Small intestine (tissue), 7 donors: ENCODE measurements around the gene ITGB7. TPM values are rescaled to one million over a fixed set of nuclear protein-coding genes. Genes with fewer than 3 reads are reported as not detected.

Experiments used
- DNase-seq, 2 donors: peaks; one replicate each; pipeline versions ENCODE4 v3.0.0 to v3.0.0-alpha.2; 2013
- FAIRE-seq: peaks from 2 replicates; lab custom pipeline; 2012; peaks lifted over from hg19 to GRCh38; lab: Jason Lieb, UNC
- H3K27ac ChIP-seq, 3 donors: one replicate each; pipeline ENCODE4 v1.5.1; 2013; ENCODE audit warnings: low read length in 2 of 3, mild to moderate bottlenecking in 2 of 3, control low read depth in 1 of 3, inconsistent platforms in 1 of 3, low read depth in 1 of 3, moderate library complexity in 1 of 3
- H3K27me3 ChIP-seq, 3 donors: one replicate each; pipeline ENCODE4 v1.6.1; 2013; ENCODE audit warnings: low read length in 3 of 3, inconsistent platforms in 1 of 3; ENCODE audit not compliant: control insufficient read depth in 3 of 3, insufficient read depth in 3 of 3
- H3K36me3 ChIP-seq, 3 donors: one replicate each; pipeline ENCODE4 v1.6.1; 2013; ENCODE audit warnings: low read length in 3 of 3, inconsistent platforms in 1 of 3, low read depth in 1 of 3, mild to moderate bottlenecking in 1 of 3, moderate library complexity in 1 of 3; ENCODE audit not compliant: control insufficient read depth in 3 of 3, insufficient read depth in 2 of 3
- H3K4me1 ChIP-seq, 3 donors: one replicate each; pipeline ENCODE4 v1.6.1; 2013; ENCODE audit warnings: low read length in 2 of 3, inconsistent platforms in 1 of 3, low read depth in 1 of 3, mild to moderate bottlenecking in 1 of 3, moderate library complexity in 1 of 3; ENCODE audit not compliant: control insufficient read depth in 3 of 3, insufficient read depth in 2 of 3
- H3K4me3 ChIP-seq, 3 donors: one replicate each; pipeline ENCODE4 v1.5.1; 2013; ENCODE audit warnings: low read length in 3 of 3, control low read depth in 1 of 3, inconsistent platforms in 1 of 3, low read depth in 1 of 3, mild to moderate bottlenecking in 1 of 3, moderate library complexity in 1 of 3
- H3K9me3 ChIP-seq, 2 donors: one replicate each; pipeline ENCODE4 v1.6.1; 2013; ENCODE audit warnings: low read depth in 1 of 2, low read length in 1 of 2; ENCODE audit not compliant: control insufficient read depth in 2 of 2, insufficient read depth in 1 of 2
- WGBS, 3 donors: extraction: QIAGEN DNeasy Blood & Tissue Kit; methylation state at CpG; one replicate each; pipeline ENCODE4 v1.1.7; 2013; 5-methylcytosine and 5-hydroxymethylcytosine counted together
- polyA plus RNA-seq, 4 donors: library from polyadenylated mRNA; stranded (reverse) in 3 of 4; unstranded in 1 of 4; fragments of 200-250 nt in 3 of 4; fragments of 120-200 nt in 1 of 4; gene quantifications; one replicate each; pipeline versions ENCODE4 v1.2.1 to v1.2.3, GENCODE V29; 2013
- donor health status: healthy with polysubstance abuse.
- donor health status: control.
- donor health status: control.
- donor health status: Bipolar disorder and iron deficiency.
- donor health status: healthy.

The ITGB7 gene
- polyA plus RNA-seq, 4 donors = 1.8 to 9.2 (median 5.0) TPM

GRCh38 chr12:53201177-53201541 lies 5.9 kb downstream of the ITGB7 start:
- peak overlapping the region in 1 of 3 donors; percentile 57 for H3K27ac ChIP-seq
- peaks cover 0 to 7% (median 0%) of the 10 kb centered on the region in 3 donors for H3K27me3 ChIP-seq
- no peak overlapping the region for H3K4me3 ChIP-seq
- no peak for FAIRE-seq
- DNase-seq = no peak
- H3K36me3 ChIP-seq = no peaks in the 10 kb centered on the region
- WGBS, 3 donors = 47 to 92% (median 81%) methylated on average over 1 of the region's 1 CpG
- no peaks in the 10 kb centered on the region for H3K9me3 ChIP-seq
- H3K4me1 ChIP-seq = peaks cover 1 to 4% (median 4%) of the 10 kb centered on the region in 3 donors

- Histone ChIP-seq H3K27ac (peak overlapping the region in 1 of 3 donors; percentile 57), H3K4me3 (no peak overlapping the region), H3K36me3 (no peaks in the 10 kb centered on the region), H3K27me3 (peaks cover 0 to 7% (median 0%) of the 10 kb centered on the region in 3 donors), H3K4me1 (peaks cover 1 to 4% (median 4%) of the 10 kb centered on the region in 3 donors), H3K9me3 (no peaks in the 10 kb centered on the region)
- FAIRE-seq (no peak), DNase-seq (no peak)
- 59 to 79% (median 64%) methylated on average over 10 of the region's 10 CpGs for WGBS, 3 donors
These were observed 6.4 kb downstream of the ITGB7 start for GRCh38 chr12:53200458-53201176.

GRCh38 chr12:53200107-53200457 lies 7.0 kb downstream of the ITGB7 start:
- peaks cover 1 to 4% (median 4%) of the 10 kb centered on the region in 3 donors for H3K4me1 ChIP-seq
- no peak overlapping the region for H3K4me3 ChIP-seq
- peak overlapping the region in 1 of 3 donors; percentile 57 for H3K27ac ChIP-seq
- WGBS, 3 donors = 87 to 98% (median 90%) methylated on average over 2 of the region's 2 CpGs
- H3K36me3 ChIP-seq = no peaks in the 10 kb centered on the region
- H3K9me3 ChIP-seq = no peaks in the 10 kb centered on the region
- peaks cover 0 to 7% (median 0%) of the 10 kb centered on the region in 3 donors for H3K27me3 ChIP-seq
- DNase-seq (no peak), FAIRE-seq (no peak)

- Histone ChIP-seq H3K27ac (no peak overlapping the region), H3K4me1 (peaks cover 1 to 4% (median 4%) of the 10 kb centered on the region in 3 donors), H3K27me3 (peaks cover 0 to 7% (median 0%) of the 10 kb centered on the region in 3 donors), H3K9me3 (no peaks in the 10 kb centered on the region), H3K36me3 (no peaks in the 10 kb centered on the region), H3K4me3 (no peak overlapping the region)
- DNase-seq = no peak
- FAIRE-seq = no peak
- WGBS, 3 donors = 81 to 89% (median 88%) methylated on average over 3 of the region's 3 CpGs
These were observed 7.4 kb downstream of the ITGB7 start for GRCh38 chr12:53199700-53200099.

GRCh38 chr12:53198486-53199110 lies 8.5 kb downstream of the ITGB7 start:
- peaks cover 1 to 4% (median 4%) of the 10 kb centered on the region in 3 donors for H3K4me1 ChIP-seq
- FAIRE-seq (no peak), DNase-seq (no peak)
- WGBS, 3 donors = 68 to 77% (median 69%) methylated on average over 5 of the region's 5 CpGs
- H3K4me3 ChIP-seq = no peak overlapping the region
- H3K36me3 ChIP-seq = no peaks in the 10 kb centered on the region
- H3K27ac ChIP-seq = no peak overlapping the region
- H3K27me3 ChIP-seq = peaks cover 0 to 7% (median 0%) of the 10 kb centered on the region in 3 donors
- H3K9me3 ChIP-seq = no peaks in the 10 kb centered on the region

- no peaks in the 10 kb centered on the region for H3K9me3 ChIP-seq
- DNase-seq (no peak), FAIRE-seq (no peak)
- no peak overlapping the region for H3K4me3 ChIP-seq
- no peak overlapping the region for H3K27ac ChIP-seq
- peaks cover 0 to 7% (median 0%) of the 10 kb centered on the region in 3 donors for H3K27me3 ChIP-seq
- H3K36me3 ChIP-seq = peaks cover 0 to 13% (median 0%) of the 10 kb centered on the region in 3 donors
- 69 to 78% (median 75%) methylated on average over 19 of the region's 19 CpGs for WGBS, 3 donors
- peaks cover 1 to 4% (median 4%) of the 10 kb centered on the region in 3 donors for H3K4me1 ChIP-seq
These were observed 9.9 kb downstream of the ITGB7 start for GRCh38 chr12:53197011-53197640.

GRCh38 chr12:53196486-53196885 lies 10.6 kb downstream of the ITGB7 start:
- FAIRE-seq = no peak

More at GRCh38 chr12:53196486-53196885, 10.6 kb downstream of the ITGB7 start:
- Histone ChIP-seq H3K36me3 (peaks cover 0 to 19% (median 0%) of the 10 kb centered on the region in 3 donors), H3K9me3 (no peaks in the 10 kb centered on the region), H3K4me3 (no peak overlapping the region), H3K27ac (no peak overlapping the region), H3K4me1 (peaks cover 1 to 4% (median 4%) of the 10 kb centered on the region in 3 donors), H3K27me3 (peaks cover 0 to 7% (median 0%) of the 10 kb centered on the region in 3 donors)
- WGBS, 3 donors = 43 to 79% (median 69%) methylated on average over 14 of the region's 14 CpGs
- no peak for DNase-seq
